Heart right ventricle (tissue), 16 donors: ENCODE results near the gene OCEL1. TPM values are rescaled to one million over a fixed set of nuclear protein-coding genes. Genes with fewer than 3 reads are reported as not detected.

Source experiments
- ATAC-seq, 8 donors: fragments of 200-7000 bp; cut with Tn5 transposase; one replicate each; pipeline ENCODE4 v1.9.1; 2020; ENCODE audit warnings: mild to moderate bottlenecking in 8 of 8, moderate library complexity in 8 of 8, moderate number of reproducible peaks in 1 of 8
- DNase-seq, 2 donors: peaks; one replicate each; pipeline ENCODE4 v3.0.0-alpha.2; 2020
- H3K27ac ChIP-seq, 10 donors: fragments of 200-600 bp; sonication (generic) in 2 of 10; one replicate each; pipeline versions ENCODE4 v1.5.0 to v1.8.0; 2020 to 2022; ENCODE audit warnings: mild to moderate bottlenecking in 3 of 10
- H3K27me3 ChIP-seq, 7 donors: fragments of 200-600 bp; one replicate each; pipeline ENCODE4 v1.8.0; 2021 to 2022; ENCODE audit warnings: mild to moderate bottlenecking in 2 of 7
- H3K36me3 ChIP-seq, 9 donors: fragments of 200-600 bp; sonication (generic) in 1 of 9; one replicate each; pipeline versions ENCODE4 v1.5.0 to v1.8.0; 2020 to 2022; ENCODE audit warnings: mild to moderate bottlenecking in 2 of 9
- H3K4me1 ChIP-seq, 9 donors: fragments of 200-600 bp; sonication (generic) in 1 of 9; one replicate each; pipeline versions ENCODE4 v1.5.0 to v1.8.0; 2020 to 2022; ENCODE audit warnings: mild to moderate bottlenecking in 4 of 9
- H3K4me3 ChIP-seq, 10 donors: fragments of 200-600 bp; sonication (generic) in 2 of 10; one replicate each; pipeline versions ENCODE4 v1.5.0 to v1.8.0; 2020 to 2022; ENCODE audit warnings: mild to moderate bottlenecking in 7 of 10, moderate library complexity in 2 of 10
- H3K9me3 ChIP-seq, 11 donors: fragments of 200-600 bp in 10 of 11; sonication (generic) in 2 of 11; one replicate each; pipeline versions ENCODE4 v1.5.0 to v1.8.0; 2013 to 2022; ENCODE audit warnings: mild to moderate bottlenecking in 2 of 11, control low read depth in 1 of 11, moderate library complexity in 1 of 11
- CTCF ChIP-seq, 9 donors: fragments of 200-600 bp; sonication (generic) in 2 of 9; IDR thresholded peaks; one replicate each; pipeline versions ENCODE4 v1.5.0 to v1.8.0; 2021 to 2022; ENCODE audit warnings: antibody characterized with exemption in 9 of 9, mild to moderate bottlenecking in 5 of 9, moderate library complexity in 1 of 9
- WGBS, 2 donors: extraction: QIAGEN DNeasy Blood & Tissue Kit; methylation state at CpG; one replicate each; pipeline ENCODE4 v1.1.7; 2013; ENCODE audit warnings: inconsistent platforms in 1 of 2; 5-methylcytosine and 5-hydroxymethylcytosine counted together
- intact Hi-C, 10 donors: fragments of 100-400 bp; cut with DNase I; formaldehyde crosslinking; loops; one replicate each; pipeline versions ENCODE4 v1.11.1 to v1.14.2; 2022
- polyA plus RNA-seq, 2 donors: library from polyadenylated mRNA; stranded (reverse); fragments of 200-250 nt; gene quantifications; one replicate each; pipeline ENCODE4 v1.2.3, GENCODE V29; 2013
- total RNA-seq, 10 donors: library from RNA; stranded (reverse); fragmentation: NEBNext Ultra II Directional in 3 of 10; extraction: Animal tissue kit (Norgen Biotek cat#: 25700) in 3 of 10; gene quantifications; one replicate each; pipeline versions ENCODE4 v1.2.1 to v1.2.4, GENCODE V29; 2021 to 2023
- donor health status: Arrhythmogenic right ventricular cardiomyopathy.
- donor health status: ischemic (EF 13 %, LVEDD 7.1; RV severe dilation, severe dysfunction).
- donor health status: healthy with polysubstance abuse.
- donor health status: DM: no; HTN: yes; CAD: no.
- donor health status: DM: no; HTN: no; CAD: no.
- donor health status: ischemic (EF 25% LVEDD 6.9; RV normal size, moderate dysfunction).
- donor health status: ischemic (EF 25% LVEDD 5.7; RV mildly dilated, moderate dysfunction).
- donor health status: healthy.
- donor health status: DM: yes; HTN: yes; CAD: no.
- donor health status: Ischemic cardiomyopathy.
- donor health status: ischemic (EF 35%, LVEDD 5.7; RV mildly dilated, moderate dysfunction).
- donor health status: nonischemic (EF 11% LVEDD 7.7; RV severe dilation, severe dysfunction).
- donor health status: DM: yes; HTN: yes; CAD: no.
- donor health status: PGD.
- donor health status: ischemic (EF 29% LVEDD 5.4; RV normal size, mild dysfunction).
- donor health status: nonischemic (EF 23%, LVEDD 6.1; RV moderate dilation, normal function).

Gene OCEL1
- total and polyA plus RNA-seq, 12 donors, result 7.2 to 47.4 (median 15.3) TPM

- Histone ChIP-seq H3K27ac (peak within 1 kb of the TSS; percentile 70 to 96 (median 87)), H3K4me1 (peaks cover 2 to 52% (median 20%) of the 10 kb centered on the region in 9 donors), H3K27me3 (no peaks in the 10 kb centered on the region), H3K36me3 (peaks cover 0 to 17% (median 9%) of the 10 kb centered on the region in 9 donors), H3K9me3 (peaks cover 0 to 6% (median 0%) of the 10 kb centered on the region in 11 donors), H3K4me3 (peak within 1 kb of the TSS; percentile 41 to 71 (median 60))
- no peak for TF ChIP-seq CTCF (IDR thresholded peaks at IDR 0.05)
- DNase-seq (peak; percentile 56 to 81), ATAC-seq (peak; percentile 4 to 70 (median 42))
- 17 to 37% methylated on average over 5 of the region's 5 CpGs for WGBS, 2 donors
- intact Hi-C loops, result no loop called here
Measured at GRCh38 chr19:17264641-17264979, 38.6 kb downstream of the OCEL1 start, which contains the start of gene USHBP1. USHBP1 (minus strand) TSS chr19:17264745; CDS start chr19:17264299, 446 bp downstream.

- ATAC-seq (no peak), DNase-seq (no peak)
- Histone ChIP-seq H3K36me3 (peaks cover 0 to 25% (median 12%) of the 10 kb centered on the region in 9 donors), H3K27ac (peak overlapping the region in 7 of 10 donors; percentile 2 to 96 (median 84)), H3K27me3 (no peaks in the 10 kb centered on the region), H3K4me3 (no peak overlapping the region), H3K9me3 (no peaks in the 10 kb centered on the region), H3K4me1 (peaks cover 2 to 46% (median 20%) of the 10 kb centered on the region in 9 donors)
- no peak for TF ChIP-seq CTCF (IDR thresholded peaks at IDR 0.05)
- 94 to 95% methylated on average over 7 of the region's 7 CpGs for WGBS, 2 donors
- intact Hi-C loops, result no loop called here
Measured at GRCh38 chr19:17266026-17266425, 40.0 kb downstream of the OCEL1 start.

GRCh38 chr19:17266589-17266974 is 40.6 kb downstream of the OCEL1 start:
- H3K4me3 ChIP-seq, result peak overlapping the region in 3 of 10 donors; percentile 19 to 81 (median 77)
- no peak for ATAC-seq
- intact Hi-C loops, result no loop called here

More at GRCh38 chr19:17266589-17266974, 40.6 kb downstream of the OCEL1 start:
- 71 to 83% methylated on average over 12 of the region's 12 CpGs for WGBS, 2 donors
- no peak for DNase-seq
- Histone ChIP-seq H3K9me3 (no peaks in the 10 kb centered on the region), H3K4me1 (peaks cover 2 to 42% (median 20%) of the 10 kb centered on the region in 9 donors), H3K27me3 (no peaks in the 10 kb centered on the region), H3K36me3 (peaks cover 0 to 30% (median 17%) of the 10 kb centered on the region in 9 donors), H3K27ac (peak overlapping the region in 8 of 10 donors; percentile 3 to 96 (median 78))
- TF ChIP-seq CTCF (IDR thresholded peaks at IDR 0.05), result no peak
